Neural progenitor cell (in vitro differentiated cells): ENCODE measurements around the gene TRIM15. TPM values are rescaled to one million over a fixed set of nuclear protein-coding genes. Genes with fewer than 3 reads are reported as not detected.
A peak's percentile ranks its signal among the peaks of the same experiment; 100 is the strongest.
"Not testable (repeated sequence)": the region's sequence is repeated elsewhere in the genome, so short reads cannot be mapped to it uniquely, and the experiment has no call there.

Experiments used
- DNase-seq: peaks from one replicate; pipeline ENCODE4 v3.0.0-alpha.2; 2016; ENCODE audit warnings: low spot score
- H2AFZ ChIP-seq: fragments of 200-600 bp; sonication (generic); replicated peaks from 2 replicates; pipeline ENCODE4 v1.6.1; 2016; ENCODE audit warnings: antibody characterized with exemption
- H3F3A ChIP-seq: fragments of 200-600 bp; sonication (generic); 2 replicates; pipeline ENCODE4 v1.6.1; 2016; ENCODE audit warnings: antibody characterized with exemption, low read depth
- H3K27ac ChIP-seq: fragments of 200-600 bp; sonication (generic); 2 replicates; pipeline ENCODE4 v1.5.1; 2016; ENCODE audit warnings: mild to moderate bottlenecking
- H3K27me3 ChIP-seq: fragments of 200-600 bp; sonication (generic); 2 replicates; pipeline ENCODE4 v1.6.1; 2016; ENCODE audit warnings: mild to moderate bottlenecking, moderate library complexity
- H3K36me3 ChIP-seq: fragments of 200-600 bp; sonication (generic); 2 replicates; pipeline ENCODE4 v1.5.1; 2016
- H3K4me1 ChIP-seq: fragments of 200-600 bp; sonication (generic); 2 replicates; pipeline ENCODE4 v1.6.1; 2016; ENCODE audit warnings: mixed run types
- H3K4me2 ChIP-seq: fragments of 200-600 bp; sonication (generic); 2 replicates; pipeline ENCODE4 v1.6.1; 2016
- H3K4me3 ChIP-seq: fragments of 200-600 bp; sonication (generic); 2 replicates; pipeline ENCODE4 v1.5.1; 2016
- H3K79me2 ChIP-seq: fragments of 200-600 bp; sonication (generic); 2 replicates; pipeline ENCODE4 v1.6.1; 2016; ENCODE audit warnings: low read depth
- H3K9ac ChIP-seq: fragments of 200-600 bp; sonication (generic); 2 replicates; pipeline ENCODE4 v1.6.1; 2016
- H3K9me3 ChIP-seq: fragments of 200-600 bp; sonication (generic); 2 replicates; pipeline ENCODE4 v1.5.1; 2016; ENCODE audit warnings: low read depth
- H4K20me1 ChIP-seq: fragments of 200-600 bp; sonication (generic); 2 replicates; pipeline ENCODE4 v1.6.1; 2016; ENCODE audit warnings: low read depth
- H3K27ac Mint-ChIP-seq: 3 replicates; pipeline ENCODE4 v1.8.0; 2021; ENCODE audit warnings: mixed read lengths
- H3K27me3 Mint-ChIP-seq: 2 replicates; pipeline ENCODE4 v1.8.0; 2022; ENCODE audit warnings: low read depth, mild to moderate bottlenecking, inconsistent platforms, moderate library complexity, mixed read lengths; ENCODE audit not compliant: insufficient read depth
- H3K36me3 Mint-ChIP-seq: 3 replicates; pipeline ENCODE4 v1.8.0; 2021; ENCODE audit warnings: mixed read lengths
- H3K4me1 Mint-ChIP-seq: 3 replicates; pipeline ENCODE4 v1.8.0; 2021; ENCODE audit warnings: mixed read lengths
- H3K4me3 Mint-ChIP-seq: 3 replicates; pipeline ENCODE4 v1.8.0; 2021; ENCODE audit warnings: mild to moderate bottlenecking, moderate library complexity, mixed read lengths
- H3K9me3 Mint-ChIP-seq: 3 replicates; pipeline ENCODE4 v1.8.0; 2020; ENCODE audit warnings: mixed read lengths
- EZH2 ChIP-seq: fragments of 200-600 bp; sonication (generic); IDR thresholded peaks from 2 replicates; pipeline ENCODE4 v1.6.1; 2017; ENCODE audit warnings: antibody characterized with exemption, mild to moderate bottlenecking, moderate library complexity
- EZH2phosphoT487 ChIP-seq: fragments of 200-600 bp; sonication (generic); IDR thresholded peaks from 2 replicates; pipeline ENCODE4 v1.6.1; 2017; ENCODE audit warnings: antibody characterized with exemption
- total RNA-seq: library from RNA; depleted of rRNA; stranded (reverse); fragments of >200 nt; gene quantifications from 2 replicates; pipeline ENCODE4 v1.2.3, GENCODE V29; 2015; ENCODE audit warnings: low replicate concordance
- TF ChIP-seq, protein P1 (sequence below): fragments of 200-600 bp; sonication (generic); IDR thresholded peaks from 2 replicates; pipeline ENCODE4 v1.5.1; 2017; ENCODE audit warnings: antibody characterized with exemption, mild to moderate bottlenecking

TRIM15 gene
- total RNA-seq, 1 donor from 2014 or later = not detected

DNA sequence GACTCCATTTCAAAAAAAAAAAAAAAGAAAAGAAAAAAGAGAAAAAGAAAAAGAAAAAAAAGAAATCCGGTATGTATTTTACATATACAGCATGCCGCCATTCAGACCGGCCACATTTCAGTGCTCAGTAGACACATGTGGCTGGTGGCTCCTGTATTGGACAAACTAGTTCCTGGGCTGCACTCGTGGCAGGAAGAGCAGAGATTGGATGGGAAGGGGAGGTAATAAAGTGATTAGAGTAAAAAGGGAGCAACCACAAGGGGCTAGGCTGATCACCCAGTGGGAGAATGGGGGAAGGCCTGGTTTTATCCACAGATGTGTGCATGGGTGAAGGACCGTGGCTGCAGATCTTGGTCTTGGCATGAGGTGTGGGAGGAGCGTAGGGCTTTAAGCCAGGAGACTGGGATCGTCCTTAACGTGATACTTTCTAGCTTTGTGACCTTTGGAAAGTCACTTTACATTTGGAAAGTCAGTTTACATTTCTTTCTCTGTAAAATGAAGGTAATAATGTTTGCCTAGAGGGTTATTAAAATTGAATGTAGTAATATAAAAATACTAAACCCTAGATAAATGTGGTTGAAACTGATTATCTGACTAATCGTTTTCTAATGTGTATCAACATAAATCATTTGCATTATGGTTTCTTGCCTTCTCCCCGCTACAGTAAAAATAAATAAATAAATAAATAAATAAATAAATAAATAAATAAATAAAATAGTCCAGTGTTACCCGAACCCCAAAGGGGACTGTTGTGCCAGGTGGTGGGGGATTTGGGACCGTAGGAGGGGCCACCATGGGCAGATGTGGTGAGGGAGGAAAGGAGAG, 869 bp upstream of the TRIM15 start:
- no peaks in the 10 kb centered on the region for H3K36me3 ChIP-seq
- H3K79me2 ChIP-seq = no peaks in the 10 kb centered on the region
- peaks cover 36% of the 10 kb centered on the region for H3K27me3 ChIP-seq
- DNase-seq = no peak
- Mint-ChIP-seq H3K27ac (no peak overlapping the region), H3K4me1 (no peaks in the 10 kb centered on the region), H3K27me3 (peaks cover 13% of the 10 kb centered on the region), H3K4me3 (peak overlapping the region; percentile 1), H3K36me3 (no peaks in the 10 kb centered on the region), H3K9me3 (no peaks in the 10 kb centered on the region)
- no peaks in the 10 kb centered on the region for H4K20me1 ChIP-seq
- H3K4me2 ChIP-seq = no peak overlapping the region
- no peak overlapping the region for H3K9ac ChIP-seq
- H3K27ac ChIP-seq = no peak overlapping the region
- no peak for TF ChIP-seq EZH2phosphoT487
- no peaks in the 10 kb centered on the region for H3F3A ChIP-seq
- no peaks in the 10 kb centered on the region for H3K4me1 ChIP-seq
- no peak overlapping the region for H2AFZ ChIP-seq
- H3K9me3 ChIP-seq = no peaks in the 10 kb centered on the region
- no peak overlapping the region for H3K4me3 ChIP-seq

DNA sequence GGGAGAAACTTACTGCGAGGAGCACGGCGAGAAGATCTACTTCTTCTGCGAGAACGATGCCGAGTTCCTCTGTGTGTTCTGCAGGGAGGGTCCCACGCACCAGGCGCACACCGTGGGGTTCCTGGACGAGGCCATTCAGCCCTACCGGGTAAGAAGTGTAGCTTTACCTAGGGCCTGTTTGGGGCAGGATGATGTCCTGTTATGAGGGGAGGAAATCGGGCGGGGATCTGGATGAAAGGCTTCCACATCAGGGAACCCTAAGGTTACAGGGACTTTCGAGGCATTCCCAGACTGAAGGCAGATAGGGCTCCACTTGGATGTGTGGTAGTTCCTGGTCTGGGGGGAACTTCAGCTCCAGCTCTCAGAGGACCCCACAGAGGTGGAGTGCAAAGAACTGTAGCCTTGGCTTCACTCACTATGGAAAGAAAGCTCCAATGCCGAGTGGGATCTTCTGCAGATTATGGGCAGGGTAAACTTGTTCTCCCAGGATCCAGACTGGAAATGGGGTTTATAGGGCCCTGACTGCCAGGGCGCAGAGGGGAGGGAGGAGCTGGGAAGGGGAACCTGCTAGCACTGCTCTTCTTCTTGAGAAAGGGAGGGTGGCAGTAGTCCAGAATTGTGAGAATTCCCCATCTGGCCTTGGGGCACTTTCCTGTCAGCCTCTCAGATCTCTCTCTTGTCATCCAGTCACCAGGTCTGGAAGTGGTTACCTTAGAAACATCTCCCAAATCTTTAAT, 740 bp downstream of the TRIM15 start:
- no peak overlapping the region for H3K4me2 ChIP-seq
- no peaks in the 10 kb centered on the region for H3K36me3 ChIP-seq
- no peak for DNase-seq
- H3K36me3 Mint-ChIP-seq = no peaks in the 10 kb centered on the region
- no peaks in the 10 kb centered on the region for H3F3A ChIP-seq
- H3K4me1 Mint-ChIP-seq = no peaks in the 10 kb centered on the region
- no peak overlapping the region for H3K9ac ChIP-seq
- TF ChIP-seq EZH2phosphoT487 = no peak
- TF ChIP-seq, protein P1, sequence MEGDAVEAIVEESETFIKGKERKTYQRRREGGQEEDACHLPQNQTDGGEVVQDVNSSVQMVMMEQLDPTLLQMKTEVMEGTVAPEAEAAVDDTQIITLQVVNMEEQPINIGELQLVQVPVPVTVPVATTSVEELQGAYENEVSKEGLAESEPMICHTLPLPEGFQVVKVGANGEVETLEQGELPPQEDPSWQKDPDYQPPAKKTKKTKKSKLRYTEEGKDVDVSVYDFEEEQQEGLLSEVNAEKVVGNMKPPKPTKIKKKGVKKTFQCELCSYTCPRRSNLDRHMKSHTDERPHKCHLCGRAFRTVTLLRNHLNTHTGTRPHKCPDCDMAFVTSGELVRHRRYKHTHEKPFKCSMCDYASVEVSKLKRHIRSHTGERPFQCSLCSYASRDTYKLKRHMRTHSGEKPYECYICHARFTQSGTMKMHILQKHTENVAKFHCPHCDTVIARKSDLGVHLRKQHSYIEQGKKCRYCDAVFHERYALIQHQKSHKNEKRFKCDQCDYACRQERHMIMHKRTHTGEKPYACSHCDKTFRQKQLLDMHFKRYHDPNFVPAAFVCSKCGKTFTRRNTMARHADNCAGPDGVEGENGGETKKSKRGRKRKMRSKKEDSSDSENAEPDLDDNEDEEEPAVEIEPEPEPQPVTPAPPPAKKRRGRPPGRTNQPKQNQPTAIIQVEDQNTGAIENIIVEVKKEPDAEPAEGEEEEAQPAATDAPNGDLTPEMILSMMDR = no peak
- no peak for TF ChIP-seq EZH2
- H2AFZ ChIP-seq = no peak overlapping the region
- no peak overlapping the region for H3K27ac ChIP-seq
- H4K20me1 ChIP-seq = no peaks in the 10 kb centered on the region
- H3K27me3 Mint-ChIP-seq = peaks cover 13% of the 10 kb centered on the region
- H3K27me3 ChIP-seq = peaks cover 37% of the 10 kb centered on the region
- H3K9me3 Mint-ChIP-seq = no peaks in the 10 kb centered on the region
- H3K4me3 Mint-ChIP-seq = no peak overlapping the region
- H3K79me2 ChIP-seq = no peaks in the 10 kb centered on the region
- H3K27ac Mint-ChIP-seq = no peak overlapping the region
- no peaks in the 10 kb centered on the region for H3K9me3 ChIP-seq
- H3K4me3 ChIP-seq = no peak overlapping the region
- H3K4me1 ChIP-seq = no peaks in the 10 kb centered on the region

DNA sequence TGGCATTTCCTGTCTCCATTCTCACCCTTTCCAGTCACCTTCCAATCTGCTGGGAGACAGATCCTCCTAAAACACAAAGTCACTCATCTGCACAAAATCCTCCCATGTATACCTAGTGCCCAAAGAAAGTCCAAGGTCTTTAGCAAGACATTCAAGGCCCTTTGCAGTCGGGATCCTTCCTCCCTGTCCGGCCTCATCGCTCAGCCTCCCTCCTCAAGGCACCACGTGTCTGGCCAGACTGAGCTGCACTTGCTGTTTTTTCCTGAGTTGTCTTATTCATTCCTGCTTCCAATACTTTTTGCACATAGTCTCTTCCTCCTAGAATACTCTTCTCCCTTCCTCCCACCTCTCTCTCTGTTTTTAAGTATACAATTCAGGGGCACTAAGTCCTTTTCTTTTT, 1.4 kb downstream of the TRIM15 start:
- Histone ChIP-seq H4K20me1 (no peaks in the 10 kb centered on the region), H3K27me3 (peaks cover 39% of the 10 kb centered on the region), H3K9me3 (no peaks in the 10 kb centered on the region), H3K4me3 (no peak overlapping the region), H3K4me1 (no peaks in the 10 kb centered on the region), H3F3A (no peaks in the 10 kb centered on the region), H3K79me2 (no peaks in the 10 kb centered on the region), H3K4me2 (no peak overlapping the region), H3K36me3 (no peaks in the 10 kb centered on the region), H3K9ac (no peak overlapping the region), H3K27ac (no peak overlapping the region), H2AFZ (no peak overlapping the region)
- TF ChIP-seq EZH2phosphoT487 (no peak), EZH2 (no peak)
- Mint-ChIP-seq H3K36me3 (no peaks in the 10 kb centered on the region), H3K27me3 (peaks cover 14% of the 10 kb centered on the region), H3K9me3 (no peaks in the 10 kb centered on the region), H3K4me1 (no peaks in the 10 kb centered on the region), H3K4me3 (no peak overlapping the region), H3K27ac (no peak overlapping the region)
- no peak for DNase-seq

DNA sequence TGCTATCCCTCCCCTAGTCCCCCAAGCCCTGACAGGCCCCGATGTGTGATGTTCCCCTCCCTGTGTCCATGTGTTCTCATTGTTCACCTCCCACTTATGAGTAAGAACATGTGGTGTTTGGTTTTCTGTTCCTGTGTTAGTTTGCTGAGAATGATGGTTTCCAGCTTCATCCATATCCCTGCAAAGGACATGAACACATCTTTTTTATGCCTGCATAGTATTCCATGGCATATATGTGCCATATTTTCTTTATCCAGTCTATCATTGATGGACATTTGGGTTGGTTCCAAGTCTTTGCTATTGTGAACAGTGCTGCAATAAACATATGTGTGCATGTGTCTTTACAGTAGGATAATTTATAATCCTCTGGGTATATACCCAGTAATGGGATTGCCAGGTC, 1.9 kb downstream of the TRIM15 start:
- not testable (repeated sequence) for H3F3A ChIP-seq, H3K79me2 ChIP-seq, DNase-seq, H3K9ac ChIP-seq, H3K4me2 ChIP-seq, H3K27ac Mint-ChIP-seq, H3K4me3 Mint-ChIP-seq, H3K9me3 Mint-ChIP-seq, H3K36me3 ChIP-seq, H3K27ac ChIP-seq, H3K36me3 Mint-ChIP-seq, H3K4me3 ChIP-seq, H2AFZ ChIP-seq, H4K20me1 ChIP-seq, H3K4me1 ChIP-seq, H3K9me3 ChIP-seq, H3K4me1 Mint-ChIP-seq
- peaks cover 18% of the 10 kb centered on the region for H3K27me3 Mint-ChIP-seq
- H3K27me3 ChIP-seq = peaks cover 44% of the 10 kb centered on the region
